Measurements from ENCODE around the gene KCNC1.
A peak's percentile ranks its signal among the peaks of the same experiment; 100 is the strongest.

KCNC1 gene

DNA sequence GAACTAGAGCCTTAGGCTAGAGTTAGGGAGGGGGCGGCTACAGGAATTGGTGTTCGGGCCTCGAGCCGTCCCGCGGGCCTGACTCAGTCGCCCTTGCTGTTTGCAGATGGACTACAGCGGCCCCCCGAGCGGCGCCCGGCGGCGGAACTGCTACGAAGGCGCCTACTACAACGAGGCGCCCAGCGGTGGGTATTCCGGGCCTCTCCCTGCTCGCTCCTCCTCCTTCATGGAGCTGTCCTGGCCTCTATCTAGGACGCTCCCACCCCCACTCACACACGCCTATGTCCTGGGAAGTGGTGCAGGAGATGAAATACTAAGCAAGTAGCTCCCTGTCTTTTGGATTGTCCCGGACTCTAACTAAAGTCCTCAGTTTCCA is 13.8 kb upstream of the KCNC1 start:
- TF ChIP-seq, protein P1, sequence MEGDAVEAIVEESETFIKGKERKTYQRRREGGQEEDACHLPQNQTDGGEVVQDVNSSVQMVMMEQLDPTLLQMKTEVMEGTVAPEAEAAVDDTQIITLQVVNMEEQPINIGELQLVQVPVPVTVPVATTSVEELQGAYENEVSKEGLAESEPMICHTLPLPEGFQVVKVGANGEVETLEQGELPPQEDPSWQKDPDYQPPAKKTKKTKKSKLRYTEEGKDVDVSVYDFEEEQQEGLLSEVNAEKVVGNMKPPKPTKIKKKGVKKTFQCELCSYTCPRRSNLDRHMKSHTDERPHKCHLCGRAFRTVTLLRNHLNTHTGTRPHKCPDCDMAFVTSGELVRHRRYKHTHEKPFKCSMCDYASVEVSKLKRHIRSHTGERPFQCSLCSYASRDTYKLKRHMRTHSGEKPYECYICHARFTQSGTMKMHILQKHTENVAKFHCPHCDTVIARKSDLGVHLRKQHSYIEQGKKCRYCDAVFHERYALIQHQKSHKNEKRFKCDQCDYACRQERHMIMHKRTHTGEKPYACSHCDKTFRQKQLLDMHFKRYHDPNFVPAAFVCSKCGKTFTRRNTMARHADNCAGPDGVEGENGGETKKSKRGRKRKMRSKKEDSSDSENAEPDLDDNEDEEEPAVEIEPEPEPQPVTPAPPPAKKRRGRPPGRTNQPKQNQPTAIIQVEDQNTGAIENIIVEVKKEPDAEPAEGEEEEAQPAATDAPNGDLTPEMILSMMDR (IDR thresholded peaks at IDR 0.05), result no peak
- no peak for DNase-seq (ENCODE audit: low spot score)
- Histone ChIP-seq H3K4me3 (peak overlapping the region; percentile 34), H3K27ac (no peak overlapping the region)

DNA sequence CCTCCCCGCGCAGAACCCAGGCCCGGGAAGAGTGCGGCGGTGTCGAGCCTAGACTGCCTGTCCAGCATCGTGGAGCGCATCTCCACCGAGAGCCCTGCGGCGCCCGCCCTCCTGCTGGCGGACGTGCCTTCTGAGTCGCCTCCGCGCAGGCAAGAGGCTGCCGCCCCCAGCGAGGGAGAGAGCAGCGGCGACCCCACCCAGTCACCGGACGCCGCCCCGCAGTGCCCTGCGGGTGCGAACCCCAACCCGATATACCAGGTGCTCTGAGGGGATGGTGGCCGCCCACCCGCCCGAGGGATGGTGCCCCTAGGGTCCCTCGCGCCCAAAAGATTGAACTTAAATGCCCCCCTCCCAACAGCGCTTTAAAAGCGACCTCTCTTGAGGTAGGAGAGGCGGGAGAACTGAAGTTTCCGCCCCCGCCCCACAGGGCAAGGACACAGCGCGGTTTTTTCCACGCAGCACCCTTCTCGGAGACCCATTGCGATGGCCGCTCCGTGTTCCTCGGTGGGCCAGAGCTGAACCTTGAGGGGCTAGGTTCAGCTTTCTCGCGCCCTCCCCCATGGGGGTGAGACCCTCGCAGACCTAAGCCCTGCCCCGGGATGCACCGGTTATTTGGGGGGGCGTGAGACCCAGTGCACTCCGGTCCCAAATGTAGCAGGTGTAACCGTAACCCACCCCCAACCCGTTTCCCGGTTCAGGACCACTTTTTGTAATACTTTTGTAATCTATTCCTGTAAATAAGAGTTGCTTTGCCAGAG is 13.2 kb upstream of the KCNC1 start:
- TF ChIP-seq, protein P1 (IDR thresholded peaks at IDR 0.05), result no peak
- Histone ChIP-seq H3K4me3 (peak overlapping the region; percentile 34), H3K27ac (no peak overlapping the region)
- no peak for DNase-seq (ENCODE audit: low spot score)

DNA sequence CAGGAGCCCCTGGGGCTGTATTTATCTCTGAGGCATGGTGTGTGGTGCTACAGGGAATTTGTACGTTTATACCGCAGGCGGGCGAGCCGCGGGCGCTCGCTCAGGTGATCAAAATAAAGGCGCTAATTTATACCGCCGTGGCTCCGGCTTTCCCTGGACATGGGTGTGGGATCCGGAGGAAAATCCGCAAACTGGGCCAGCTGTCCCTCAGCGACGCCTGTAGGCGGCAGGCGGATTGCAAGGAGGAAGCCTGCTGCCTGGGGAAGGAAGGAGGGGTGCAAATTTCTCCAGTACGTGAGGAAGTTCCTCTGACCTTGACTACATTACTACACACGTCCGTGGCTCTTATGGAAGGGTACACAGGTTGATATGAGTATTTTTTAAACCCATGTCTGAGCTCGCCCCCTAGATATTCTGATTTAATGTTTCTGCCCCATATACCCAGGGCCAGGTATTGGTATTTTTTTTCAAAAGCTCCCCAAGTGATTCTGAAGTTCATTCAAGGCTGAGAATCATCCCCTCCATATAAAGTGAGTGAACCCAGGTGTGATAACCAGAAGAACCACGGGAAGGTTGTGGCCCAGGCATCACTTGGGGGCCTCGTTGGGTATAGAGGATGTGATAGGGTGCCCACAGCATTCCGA is 12.5 kb upstream of the KCNC1 start:
- TF ChIP-seq, protein P1 (IDR thresholded peaks at IDR 0.05), result no peak
- H3K27ac ChIP-seq, result no peak overlapping the region
- DNase-seq (ENCODE audit: low spot score), result no peak
- no peak overlapping the region for H3K4me3 ChIP-seq

DNA sequence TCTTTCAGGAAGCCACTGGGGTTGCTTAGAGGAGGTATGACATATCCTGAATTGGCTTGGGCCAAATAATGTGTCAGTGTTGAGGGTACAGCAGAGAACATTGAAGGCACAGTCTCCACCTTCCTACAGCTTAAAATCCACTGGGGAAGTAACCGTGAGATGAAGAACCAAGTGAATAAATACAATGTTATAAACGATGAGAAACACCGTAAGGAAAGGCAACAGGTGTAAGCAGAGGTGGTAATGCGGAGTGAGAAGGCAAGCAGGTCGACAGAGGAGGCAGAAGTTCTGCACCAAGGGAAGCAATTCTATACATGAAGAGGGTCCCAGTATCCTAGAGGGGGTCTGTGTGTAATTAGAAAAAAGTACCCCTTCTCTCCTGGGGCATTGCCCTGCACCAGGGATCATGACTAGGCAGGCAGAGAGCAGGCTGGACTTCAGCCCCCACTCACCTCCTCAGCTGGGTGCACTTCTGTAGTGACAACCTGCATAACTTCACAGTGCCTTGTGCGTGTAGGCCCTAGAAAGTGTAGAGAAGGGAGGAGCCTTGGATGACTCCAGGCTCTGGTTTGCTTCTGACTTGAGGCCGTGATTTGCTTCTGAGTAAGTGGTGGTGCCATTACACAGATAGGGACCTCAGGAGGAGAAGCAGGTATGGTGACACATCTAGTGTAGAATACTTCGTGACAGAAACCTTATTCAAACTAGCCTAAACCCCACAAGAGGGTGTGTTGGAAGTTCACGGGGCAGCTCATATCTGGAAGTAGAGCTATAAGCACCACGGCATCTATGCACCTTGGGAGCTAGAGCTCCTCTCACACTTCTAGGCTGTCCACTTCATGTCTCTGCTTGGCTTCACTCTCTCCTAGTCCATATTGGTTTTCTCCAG is 10.3 kb upstream of the KCNC1 start:
- Histone ChIP-seq H3K4me3 (no peak overlapping the region), H3K27ac (no peak overlapping the region)
- TF ChIP-seq, protein P1 (IDR thresholded peaks at IDR 0.05), result no peak
- no peak for DNase-seq (ENCODE audit: low spot score)

DNA sequence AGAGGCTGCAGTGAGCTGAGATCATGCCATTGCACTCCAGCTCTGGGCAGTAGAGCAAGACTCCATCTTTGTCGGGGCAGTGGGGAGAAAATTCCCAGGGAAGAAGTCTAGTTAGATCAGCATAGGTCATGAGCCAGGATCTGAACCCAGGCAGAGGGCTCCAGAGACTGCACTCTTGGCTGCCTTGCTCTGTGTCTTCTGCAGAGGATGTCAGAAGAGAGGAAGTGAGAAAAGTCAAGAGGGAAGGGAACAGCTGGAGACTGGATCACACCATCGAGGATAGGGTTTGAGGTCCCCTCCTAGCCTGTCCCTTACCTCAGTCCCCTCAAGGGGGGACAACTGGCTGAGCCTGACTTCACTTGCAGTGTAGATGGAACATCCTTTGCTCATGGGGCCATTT is 9.4 kb upstream of the KCNC1 start:
- Histone ChIP-seq H3K27ac (no peak overlapping the region), H3K4me3 (no peak overlapping the region)
- no peak for DNase-seq (ENCODE audit: low spot score)
- TF ChIP-seq, protein P1 (IDR thresholded peaks at IDR 0.05), result no peak

DNA sequence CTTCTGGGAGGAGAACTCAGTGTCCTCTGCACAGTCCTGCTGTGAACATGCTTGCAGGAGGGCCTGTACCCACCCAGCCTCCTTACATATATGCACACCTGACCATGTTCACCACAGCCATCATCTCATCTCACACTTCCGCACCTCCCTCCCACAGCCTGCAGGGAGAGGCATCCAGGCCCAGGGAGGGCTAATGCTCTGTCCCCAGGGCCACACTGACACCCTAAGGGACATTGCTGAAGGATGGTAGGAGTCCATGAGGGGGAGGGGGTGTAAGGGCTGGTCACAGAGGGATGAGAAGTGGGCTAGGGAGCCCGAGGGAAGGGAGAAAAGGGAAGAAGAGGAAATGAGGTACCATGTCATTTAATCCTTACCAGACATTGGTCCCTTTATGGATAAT is 4.4 kb upstream of the KCNC1 start:
- no peak for DNase-seq (ENCODE audit: low spot score)
- Histone ChIP-seq H3K4me3 (no peak overlapping the region), H3K27ac (no peak overlapping the region)
- TF ChIP-seq, protein P1 (IDR thresholded peaks at IDR 0.05), result no peak
